ENCODE measurements around the gene BAZ1B.
"Not testable (repeated sequence)": the region's sequence is repeated elsewhere in the genome, so short reads cannot be mapped to it uniquely, and the experiment has no call there.

GRCh38 chr7:73526158-73526494, 4.0 kb upstream of the BAZ1B start:
- TF ChIP-seq OVOL2 (CRISPR knock-in tag; IDR thresholded peaks at IDR 0.05; ENCODE audit: borderline replicate concordance); MYBL2 (CRISPR knock-in tag; IDR thresholded peaks at IDR 0.05); ZNF138 (CRISPR knock-in tag; conservative IDR thresholded peaks at IDR 0.05); ELF4 (CRISPR knock-in tag; IDR thresholded peaks at IDR 0.05; ENCODE audit: low read depth); ZBTB43 (CRISPR knock-in tag; IDR thresholded peaks at IDR 0.05): not testable (repeated sequence)

Data from WTC11 (cell line).